ENCODE measurements around the gene AMDHD1.
A peak's percentile ranks its signal among the peaks of the same experiment; 100 is the strongest.

The AMDHD1 gene

DNA sequence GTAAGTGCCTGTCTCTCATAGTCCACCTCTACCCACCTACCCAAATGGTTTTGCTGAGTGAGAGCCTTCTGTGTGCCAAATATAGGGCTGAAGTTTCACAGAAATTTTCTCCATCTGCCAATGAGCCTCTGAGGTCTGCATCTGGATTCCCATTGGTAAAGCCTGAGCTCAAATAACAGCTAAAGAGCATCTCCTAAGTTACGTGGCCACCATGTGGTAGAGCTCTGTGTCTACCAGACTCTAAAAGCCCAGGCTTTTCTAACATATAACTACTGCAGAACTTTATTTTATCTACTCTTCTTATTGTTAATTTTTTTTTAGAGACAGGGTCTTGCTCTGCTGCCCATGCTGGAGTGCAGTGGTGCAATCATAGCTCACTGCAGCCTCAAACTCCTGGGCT is 16.0 kb downstream of the AMDHD1 start (continued):
- TF ChIP-seq ARNTL (CRISPR knock-in tag; IDR thresholded peaks at IDR 0.05; ENCODE audit: borderline replicate concordance, low read depth) (no peak), TCF4 (CRISPR knock-in tag; IDR thresholded peaks at IDR 0.05; ENCODE audit: borderline replicate concordance) (no peak), CSDC2 (CRISPR knock-in tag; IDR thresholded peaks at IDR 0.05) (no peak)

DNA sequence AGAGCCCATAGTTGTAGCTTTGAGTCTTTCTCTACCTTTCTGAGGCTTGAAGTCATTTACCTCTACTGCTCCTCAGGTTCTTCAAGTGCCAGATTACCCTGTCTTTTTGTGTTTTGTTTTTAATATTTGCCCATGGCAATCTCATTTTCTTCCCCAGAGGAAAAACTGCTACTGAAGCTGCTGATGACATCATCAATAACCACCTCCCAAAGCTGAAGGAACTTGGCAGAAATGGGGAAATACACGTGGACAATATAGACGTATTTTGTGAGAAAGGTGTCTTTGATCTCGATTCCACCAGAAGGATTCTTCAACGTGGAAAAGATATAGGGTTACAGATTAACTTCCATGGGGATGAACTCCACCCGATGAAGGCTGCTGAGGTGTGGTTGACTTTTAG is 17.1 kb downstream of the AMDHD1 start:
- no peak for TF ChIP-seq ZC3H10 (CRISPR knock-in tag; IDR thresholded peaks at IDR 0.05)
- no peak for TF ChIP-seq RARB (CRISPR knock-in tag; IDR thresholded peaks at IDR 0.05)
- TF ChIP-seq BACH2 (CRISPR knock-in tag; IDR thresholded peaks at IDR 0.05; ENCODE audit: borderline replicate concordance), result no peak
- TF ChIP-seq, protein P1, sequence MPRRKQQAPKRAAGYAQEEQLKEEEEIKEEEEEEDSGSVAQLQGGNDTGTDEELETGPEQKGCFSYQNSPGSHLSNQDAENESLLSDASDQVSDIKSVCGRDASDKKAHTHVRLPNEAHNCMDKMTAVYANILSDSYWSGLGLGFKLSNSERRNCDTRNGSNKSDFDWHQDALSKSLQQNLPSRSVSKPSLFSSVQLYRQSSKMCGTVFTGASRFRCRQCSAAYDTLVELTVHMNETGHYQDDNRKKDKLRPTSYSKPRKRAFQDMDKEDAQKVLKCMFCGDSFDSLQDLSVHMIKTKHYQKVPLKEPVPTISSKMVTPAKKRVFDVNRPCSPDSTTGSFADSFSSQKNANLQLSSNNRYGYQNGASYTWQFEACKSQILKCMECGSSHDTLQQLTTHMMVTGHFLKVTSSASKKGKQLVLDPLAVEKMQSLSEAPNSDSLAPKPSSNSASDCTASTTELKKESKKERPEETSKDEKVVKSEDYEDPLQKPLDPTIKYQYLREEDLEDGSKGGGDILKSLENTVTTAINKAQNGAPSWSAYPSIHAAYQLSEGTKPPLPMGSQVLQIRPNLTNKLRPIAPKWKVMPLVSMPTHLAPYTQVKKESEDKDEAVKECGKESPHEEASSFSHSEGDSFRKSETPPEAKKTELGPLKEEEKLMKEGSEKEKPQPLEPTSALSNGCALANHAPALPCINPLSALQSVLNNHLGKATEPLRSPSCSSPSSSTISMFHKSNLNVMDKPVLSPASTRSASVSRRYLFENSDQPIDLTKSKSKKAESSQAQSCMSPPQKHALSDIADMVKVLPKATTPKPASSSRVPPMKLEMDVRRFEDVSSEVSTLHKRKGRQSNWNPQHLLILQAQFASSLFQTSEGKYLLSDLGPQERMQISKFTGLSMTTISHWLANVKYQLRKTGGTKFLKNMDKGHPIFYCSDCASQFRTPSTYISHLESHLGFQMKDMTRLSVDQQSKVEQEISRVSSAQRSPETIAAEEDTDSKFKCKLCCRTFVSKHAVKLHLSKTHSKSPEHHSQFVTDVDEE (CRISPR knock-in tag; IDR thresholded peaks at IDR 0.05), result no peak
- no peak for TF ChIP-seq ESRRG (CRISPR knock-in tag; IDR thresholded peaks at IDR 0.05)
- TF ChIP-seq, protein P2, sequence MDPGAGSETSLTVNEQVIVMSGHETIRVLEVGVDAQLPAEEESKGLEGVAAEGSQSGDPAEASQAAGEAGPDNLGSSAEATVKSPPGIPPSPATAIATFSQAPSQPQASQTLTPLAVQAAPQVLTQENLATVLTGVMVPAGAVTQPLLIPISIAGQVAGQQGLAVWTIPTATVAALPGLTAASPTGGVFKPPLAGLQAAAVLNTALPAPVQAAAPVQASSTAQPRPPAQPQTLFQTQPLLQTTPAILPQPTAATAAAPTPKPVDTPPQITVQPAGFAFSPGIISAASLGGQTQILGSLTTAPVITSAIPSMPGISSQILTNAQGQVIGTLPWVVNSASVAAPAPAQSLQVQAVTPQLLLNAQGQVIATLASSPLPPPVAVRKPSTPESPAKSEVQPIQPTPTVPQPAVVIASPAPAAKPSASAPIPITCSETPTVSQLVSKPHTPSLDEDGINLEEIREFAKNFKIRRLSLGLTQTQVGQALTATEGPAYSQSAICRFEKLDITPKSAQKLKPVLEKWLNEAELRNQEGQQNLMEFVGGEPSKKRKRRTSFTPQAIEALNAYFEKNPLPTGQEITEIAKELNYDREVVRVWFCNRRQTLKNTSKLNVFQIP (CRISPR knock-in tag; IDR thresholded peaks at IDR 0.05; ENCODE audit: borderline replicate concordance, low read depth), result no peak
- no peak for TF ChIP-seq ZNF70 (CRISPR knock-in tag; IDR thresholded peaks at IDR 0.05)
- TF ChIP-seq ZFP3 (CRISPR knock-in tag; IDR thresholded peaks at IDR 0.05), result no peak
- no peak for TF ChIP-seq ARNTL (CRISPR knock-in tag; IDR thresholded peaks at IDR 0.05; ENCODE audit: borderline replicate concordance, low read depth)
- TF ChIP-seq ZNF8 (CRISPR knock-in tag; IDR thresholded peaks at IDR 0.05), result no peak
- no peak for TF ChIP-seq SNAI2 (CRISPR knock-in tag; IDR thresholded peaks at IDR 0.05)
- ATAC-seq, result no peak

DNA sequence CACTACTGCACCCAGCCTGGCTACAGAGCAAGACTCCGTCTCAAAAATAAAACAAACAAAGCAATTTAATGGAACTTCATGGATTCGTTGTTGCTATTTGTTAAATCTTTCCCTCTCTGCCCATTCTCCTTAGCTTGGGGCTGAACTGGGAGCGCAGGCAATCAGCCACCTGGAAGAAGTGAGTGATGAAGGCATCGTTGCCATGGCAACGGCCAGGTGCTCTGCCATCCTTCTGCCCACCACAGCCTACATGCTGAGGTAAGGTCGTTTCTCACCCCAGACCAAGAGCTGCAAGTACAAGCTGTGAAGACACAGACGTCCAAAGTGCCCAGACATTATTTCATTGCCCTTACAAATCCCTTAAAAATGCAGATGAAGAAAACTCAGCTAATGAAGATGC is 19.1 kb downstream of the AMDHD1 start:
- no peak for ATAC-seq
- TF ChIP-seq ZFP30 (CRISPR knock-in tag; IDR thresholded peaks at IDR 0.05) (no peak), ESRRG (CRISPR knock-in tag; IDR thresholded peaks at IDR 0.05) (no peak), ZNF70 (CRISPR knock-in tag; IDR thresholded peaks at IDR 0.05) (no peak), ZNF8 (CRISPR knock-in tag; IDR thresholded peaks at IDR 0.05) (no peak), TCF4 (CRISPR knock-in tag; IDR thresholded peaks at IDR 0.05; ENCODE audit: borderline replicate concordance) (no peak), ISL1 (CRISPR knock-in tag; IDR thresholded peaks at IDR 0.05) (no peak), TOX (CRISPR knock-in tag; IDR thresholded peaks at IDR 0.05; ENCODE audit: borderline replicate concordance) (no peak), OSR1 (CRISPR knock-in tag; IDR thresholded peaks at IDR 0.05) (no peak), ZFP3 (CRISPR knock-in tag; IDR thresholded peaks at IDR 0.05) (no peak)
- TF ChIP-seq, protein P1 (CRISPR knock-in tag; IDR thresholded peaks at IDR 0.05), result no peak
- TF ChIP-seq, protein P3, sequence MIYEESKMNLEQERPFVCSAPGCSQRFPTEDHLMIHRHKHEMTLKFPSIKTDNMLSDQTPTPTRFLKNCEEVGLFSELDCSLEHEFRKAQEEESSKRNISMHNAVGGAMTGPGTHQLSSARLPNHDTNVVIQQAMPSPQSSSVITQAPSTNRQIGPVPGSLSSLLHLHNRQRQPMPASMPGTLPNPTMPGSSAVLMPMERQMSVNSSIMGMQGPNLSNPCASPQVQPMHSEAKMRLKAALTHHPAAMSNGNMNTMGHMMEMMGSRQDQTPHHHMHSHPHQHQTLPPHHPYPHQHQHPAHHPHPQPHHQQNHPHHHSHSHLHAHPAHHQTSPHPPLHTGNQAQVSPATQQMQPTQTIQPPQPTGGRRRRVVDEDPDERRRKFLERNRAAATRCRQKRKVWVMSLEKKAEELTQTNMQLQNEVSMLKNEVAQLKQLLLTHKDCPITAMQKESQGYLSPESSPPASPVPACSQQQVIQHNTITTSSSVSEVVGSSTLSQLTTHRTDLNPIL (CRISPR knock-in tag; IDR thresholded peaks at IDR 0.05; ENCODE audit: low read depth), result no peak

DNA sequence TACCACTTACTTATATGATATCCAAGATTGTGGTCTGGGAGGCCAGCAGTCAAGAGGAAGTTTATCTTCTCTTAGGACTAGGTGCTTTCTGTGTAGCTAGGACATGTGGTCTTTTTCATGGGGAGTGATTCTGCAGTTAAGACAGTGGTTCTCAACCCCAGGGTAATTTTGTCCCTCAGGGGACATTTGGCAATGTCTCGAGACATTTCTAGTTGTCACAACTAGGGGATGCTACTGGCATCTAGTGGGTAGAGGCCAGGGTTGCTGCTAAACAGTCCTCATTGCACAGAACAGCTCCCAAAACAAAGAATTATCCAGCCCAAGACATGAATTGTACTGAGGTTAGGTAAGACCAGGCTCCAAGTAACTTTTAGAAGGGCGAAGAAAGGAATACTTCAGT is 20.0 kb downstream of the AMDHD1 start:
- TF ChIP-seq ZNF70 (CRISPR knock-in tag; IDR thresholded peaks at IDR 0.05), result no peak
- no peak for TF ChIP-seq CSDC2 (CRISPR knock-in tag; IDR thresholded peaks at IDR 0.05)
- no peak for TF ChIP-seq PPARA (CRISPR knock-in tag; IDR thresholded peaks at IDR 0.05; ENCODE audit: borderline replicate concordance)
- TF ChIP-seq ARNTL (CRISPR knock-in tag; IDR thresholded peaks at IDR 0.05; ENCODE audit: borderline replicate concordance, low read depth), result no peak
- TF ChIP-seq, protein P4, sequence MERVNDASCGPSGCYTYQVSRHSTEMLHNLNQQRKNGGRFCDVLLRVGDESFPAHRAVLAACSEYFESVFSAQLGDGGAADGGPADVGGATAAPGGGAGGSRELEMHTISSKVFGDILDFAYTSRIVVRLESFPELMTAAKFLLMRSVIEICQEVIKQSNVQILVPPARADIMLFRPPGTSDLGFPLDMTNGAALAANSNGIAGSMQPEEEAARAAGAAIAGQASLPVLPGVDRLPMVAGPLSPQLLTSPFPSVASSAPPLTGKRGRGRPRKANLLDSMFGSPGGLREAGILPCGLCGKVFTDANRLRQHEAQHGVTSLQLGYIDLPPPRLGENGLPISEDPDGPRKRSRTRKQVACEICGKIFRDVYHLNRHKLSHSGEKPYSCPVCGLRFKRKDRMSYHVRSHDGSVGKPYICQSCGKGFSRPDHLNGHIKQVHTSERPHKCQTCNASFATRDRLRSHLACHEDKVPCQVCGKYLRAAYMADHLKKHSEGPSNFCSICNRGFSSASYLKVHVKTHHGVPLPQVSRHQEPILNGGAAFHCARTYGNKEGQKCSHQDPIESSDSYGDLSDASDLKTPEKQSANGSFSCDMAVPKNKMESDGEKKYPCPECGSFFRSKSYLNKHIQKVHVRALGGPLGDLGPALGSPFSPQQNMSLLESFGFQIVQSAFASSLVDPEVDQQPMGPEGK (CRISPR knock-in tag; IDR thresholded peaks at IDR 0.05; ENCODE audit: borderline replicate concordance), result no peak
- no peak for TF ChIP-seq ISL1 (CRISPR knock-in tag; IDR thresholded peaks at IDR 0.05)
- no peak for TF ChIP-seq ZC3H10 (CRISPR knock-in tag; IDR thresholded peaks at IDR 0.05)
- no peak for TF ChIP-seq RARB (CRISPR knock-in tag; IDR thresholded peaks at IDR 0.05)
- TF ChIP-seq ZFP30 (CRISPR knock-in tag; IDR thresholded peaks at IDR 0.05), result no peak
- no peak for TF ChIP-seq GLIS3 (CRISPR knock-in tag; IDR thresholded peaks at IDR 0.05)
- TF ChIP-seq ESRRG (CRISPR knock-in tag; IDR thresholded peaks at IDR 0.05), result no peak
- no peak for TF ChIP-seq TOX (CRISPR knock-in tag; IDR thresholded peaks at IDR 0.05; ENCODE audit: borderline replicate concordance)
- TF ChIP-seq ZFP3 (CRISPR knock-in tag; IDR thresholded peaks at IDR 0.05), result no peak
- TF ChIP-seq ZNF8 (CRISPR knock-in tag; IDR thresholded peaks at IDR 0.05), result no peak
- no peak for TF ChIP-seq OSR1 (CRISPR knock-in tag; IDR thresholded peaks at IDR 0.05)
- TF ChIP-seq, protein P1 (CRISPR knock-in tag; IDR thresholded peaks at IDR 0.05), result no peak

More for the DNA sequence above, 20.0 kb downstream of the AMDHD1 start:
- 0 out of 3 replicates have a peak, but pooled peaks have one; percentile 24 for ATAC-seq

All from SK-N-SH treated with all-trans-retinoic acid at 6 μM for 48 hours (cell line).